Stimulated activated CD4-positive, alpha-beta T cell treated with anti-CD3 and anti-CD28 coated beads, Interleukin-15, amount 100 ng/mL, for 24 hours (primary cell): Measurements from ENCODE around the gene TBX1.

Experiments
- DNase-seq: peaks from one replicate; pipeline ENCODE4 v3.0.0-alpha.2; 2020

The TBX1 gene

GRCh38 chr22:19801340-19802000 is 40.9 kb downstream of the TBX1 start:
- no peak for DNase-seq

GRCh38 chr22:19802001-19802893 is 41.7 kb downstream of the TBX1 start:
- no peak for DNase-seq

- DNase-seq: no peak
Measured at GRCh38 chr22:19802894-19803735, 42.5 kb downstream of the TBX1 start.

GRCh38 chr22:19803736-19804267 is 43.2 kb downstream of the TBX1 start:
- no peak for DNase-seq

- no peak for DNase-seq
Measured at GRCh38 chr22:19805821-19806212, 45.2 kb downstream of the TBX1 start.

- peak; percentile 17 for DNase-seq
Measured at GRCh38 chr22:19806213-19807160, 45.9 kb downstream of the TBX1 start.

GRCh38 chr22:19807161-19807913 is 46.8 kb downstream of the TBX1 start:
- no peak for DNase-seq

- no peak for DNase-seq
Measured at GRCh38 chr22:19807914-19808872, 47.6 kb downstream of the TBX1 start.

GRCh38 chr22:19808873-19809478 is 48.4 kb downstream of the TBX1 start:
- DNase-seq: no peak

- no peak for DNase-seq
Measured at GRCh38 chr22:19809741-19810140, 49.2 kb downstream of the TBX1 start.

- no peak for DNase-seq
Measured at GRCh38 chr22:19810381-19811201, 50.0 kb downstream of the TBX1 start.

GRCh38 chr22:19811211-19811621 is 50.6 kb downstream of the TBX1 start:
- no peak for DNase-seq

- no peak for DNase-seq
Measured at GRCh38 chr22:19811811-19812771, 51.5 kb downstream of the TBX1 start.

- no peak for DNase-seq
Measured at GRCh38 chr22:19812910-19813309, 52.3 kb downstream of the TBX1 start.

GRCh38 chr22:19814428-19814827 is 53.9 kb downstream of the TBX1 start:
- DNase-seq: no peak

- DNase-seq: no peak
Measured at GRCh38 chr22:19815093-19815822, 54.7 kb downstream of the TBX1 start.
